Measurements from ENCODE around the gene C1QTNF1. TPM values are rescaled to one million over a fixed set of nuclear protein-coding genes. Genes with fewer than 3 reads are reported as not detected.

C1QTNF1 gene
- total RNA-seq, 3 donors from 2014 or later: 16.9 to 33.3 (median 22.1) TPM

- Histone ChIP-seq H3K9me3 (no peaks in the 10 kb centered on the region), H3K36me3 (ENCODE audit: low read depth) (peaks cover 10% of the 10 kb centered on the region), H3K4me3 (no peak overlapping the region), H3K4me1 (ENCODE audit: low read depth) (peaks cover 39% of the 10 kb centered on the region)
- no peak for TF ChIP-seq CTCF (IDR thresholded peaks at IDR 0.05)
- intact Hi-C loops (cut with DNase I, micrococcal nuclease): no loop called here
- peak in 2 of 3 donors; percentile 24 to 25 for DNase-seq
- ATAC-seq: no peak
These were observed 52.0 kb downstream of the C1QTNF1 start for GRCh38 chr17:79075861-79076406.

GRCh38 chr17:79077587-79077986 is 53.6 kb downstream of the C1QTNF1 start:
- no peaks in the 10 kb centered on the region for H3K9me3 ChIP-seq
- peak in 2 of 3 donors; percentile 30 to 51 for DNase-seq
- ATAC-seq: no peak
- H3K36me3 ChIP-seq (ENCODE audit: low read depth): peaks cover 10% of the 10 kb centered on the region
- H3K4me3 ChIP-seq: no peak overlapping the region
- no peak for TF ChIP-seq CTCF (IDR thresholded peaks at IDR 0.05)
- intact Hi-C loops (cut with DNase I, micrococcal nuclease): no loop called here
- peaks cover 35% of the 10 kb centered on the region for H3K4me1 ChIP-seq (ENCODE audit: low read depth)

GRCh38 chr17:79078476-79079190 is 54.7 kb downstream of the C1QTNF1 start:
- peaks cover 10% of the 10 kb centered on the region for H3K36me3 ChIP-seq (ENCODE audit: low read depth)
- intact Hi-C loops (cut with DNase I, micrococcal nuclease): no loop called here
- peak; percentile 53 to 70 (median 66) for DNase-seq
- no peak for TF ChIP-seq CTCF (IDR thresholded peaks at IDR 0.05)
- H3K4me3 ChIP-seq: no peak overlapping the region
- peaks cover 30% of the 10 kb centered on the region for H3K4me1 ChIP-seq (ENCODE audit: low read depth)
- H3K9me3 ChIP-seq: no peaks in the 10 kb centered on the region
- peak; percentile 5 for ATAC-seq

GRCh38 chr17:79079421-79080200 is 55.6 kb downstream of the C1QTNF1 start:
- TF ChIP-seq CTCF (IDR thresholded peaks at IDR 0.05): no peak

GRCh38 chr17:79080349-79080748 is 56.4 kb downstream of the C1QTNF1 start:
- Histone ChIP-seq H3K4me3 (no peak overlapping the region), H3K36me3 (ENCODE audit: low read depth) (peaks cover 12% of the 10 kb centered on the region), H3K9me3 (no peaks in the 10 kb centered on the region), H3K4me1 (ENCODE audit: low read depth) (peaks cover 19% of the 10 kb centered on the region)
- DNase-seq (peak in 1 of 3 donors; percentile 36), ATAC-seq (no peak)
- intact Hi-C loops (cut with DNase I, micrococcal nuclease): loop anchor here in 1 of 2 donors (10.0 kb wide), 1 partner anchor 314 kb away; no protein-coding TSS in a partner anchor
- no peak for TF ChIP-seq CTCF (IDR thresholded peaks at IDR 0.05)

More at GRCh38 chr17:79079421-79080200, 55.6 kb downstream of the C1QTNF1 start:
- no peaks in the 10 kb centered on the region for H3K9me3 ChIP-seq
- H3K4me1 ChIP-seq (ENCODE audit: low read depth): peaks cover 21% of the 10 kb centered on the region
- peaks cover 10% of the 10 kb centered on the region for H3K36me3 ChIP-seq (ENCODE audit: low read depth)
- no peak for ATAC-seq
- H3K4me3 ChIP-seq: no peak overlapping the region
- intact Hi-C loops (cut with DNase I, micrococcal nuclease): loop anchor here in 1 of 2 donors (10.0 kb wide), 1 partner anchor 315 kb away; no protein-coding TSS in a partner anchor
- peak in 2 of 3 donors; percentile 25 to 42 for DNase-seq

Data from mucosa of descending colon (tissue), 3 donors.